Natural killer cell (primary cell): ENCODE results near the gene ABCG1. TPM values are rescaled to one million over a fixed set of nuclear protein-coding genes. Genes with fewer than 3 reads are reported as not detected.
A peak's percentile ranks its signal among the peaks of the same experiment; 100 is the strongest.

Source experiments
- ATAC-seq, 3 donors: fragments of 150-1000 bp in 2 of 3; fragments of 200-7000 bp in 1 of 3; cut with Tn5 transposase; 1 replicate in 1 of 3; 2 replicates in 2 of 3; pipeline ENCODE4 v1.10.0; 2021; ENCODE audit warnings: mild to moderate bottlenecking in 2 of 3, moderate library complexity in 2 of 3
- DNase-seq, 2 donors: peaks; one replicate each; pipeline versions ENCODE4 v3.0.0 to v3.0.0-alpha.2; 2013 to 2021; ENCODE audit warnings: mixed read lengths in 1 of 2
- H3K27ac ChIP-seq: one replicate; pipeline ENCODE4 v1.5.1; 2013; ENCODE audit warnings: mild to moderate bottlenecking, low read length
- H3K27me3 ChIP-seq: one replicate; pipeline ENCODE4 v1.6.1; 2013; ENCODE audit warnings: low read length; ENCODE audit not compliant: control insufficient read depth, insufficient read depth
- H3K36me3 ChIP-seq: one replicate; pipeline ENCODE4 v1.6.1; 2013; ENCODE audit warnings: low read length; ENCODE audit not compliant: control insufficient read depth, insufficient read depth
- H3K4me1 ChIP-seq: one replicate; pipeline ENCODE4 v1.6.1; 2013; ENCODE audit warnings: low read length; ENCODE audit not compliant: control insufficient read depth, insufficient read depth
- H3K4me3 ChIP-seq: one replicate; pipeline ENCODE4 v1.5.1; 2013; ENCODE audit warnings: low read length
- H3K9me3 ChIP-seq: one replicate; pipeline ENCODE4 v1.6.1; 2013; ENCODE audit warnings: low read length; ENCODE audit not compliant: control insufficient read depth, insufficient read depth
- H3K27ac Mint-ChIP-seq, 2 donors: one replicate each; pipeline ENCODE4 v1.8.0; 2022; ENCODE audit warnings: mild to moderate bottlenecking in 2 of 2, mixed read lengths in 2 of 2, moderate library complexity in 1 of 2
- H3K27me3 Mint-ChIP-seq, 2 donors: one replicate each; pipeline ENCODE4 v1.8.0; 2022; ENCODE audit warnings: low read depth in 2 of 2, mixed read lengths in 2 of 2
- H3K36me3 Mint-ChIP-seq: one replicate; pipeline ENCODE4 v1.8.0; 2022; ENCODE audit warnings: mixed read lengths
- H3K4me1 Mint-ChIP-seq, 2 donors: one replicate each; pipeline ENCODE4 v1.8.0; 2022; ENCODE audit warnings: mixed read lengths in 2 of 2
- H3K4me3 Mint-ChIP-seq: one replicate; pipeline ENCODE4 v1.8.0; 2022; ENCODE audit warnings: mild to moderate bottlenecking, moderate library complexity, mixed read lengths
- H3K9me3 Mint-ChIP-seq, 2 donors: one replicate each; pipeline ENCODE4 v1.8.0; 2022; ENCODE audit warnings: mixed read lengths in 2 of 2
- CTCF ChIP-seq: fragments of 200-600 bp; IDR thresholded peaks from one replicate; pipeline ENCODE4 v1.8.0; 2022; ENCODE audit warnings: antibody characterized with exemption
- WGBS: methylation state at CpG from one replicate; pipeline ENCODE4 v1.1.7; 2013; ENCODE audit warnings: missing lambda C conversion rate; ENCODE audit not compliant: insufficient coverage; 5-methylcytosine and 5-hydroxymethylcytosine counted together
- intact Hi-C: fragments of 100-400 bp; cut with micrococcal nuclease; formaldehyde crosslinking; loops from one replicate; pipeline ENCODE4 v1.14.2; 2022
- total RNA-seq, 4 donors: library from RNA; stranded (reverse); fragments of 120-200 nt in 1 of 4; gene quantifications; one replicate each; pipeline versions ENCODE4 v1.2.3 to v1.2.4, GENCODE V29; 2013 to 2022

The ABCG1 gene
- total RNA-seq, 3 donors from 2014 or later (not counting 1 experiment from before 2014, with no cell fraction given), result 10.4 to 14.7 (median 13.8) TPM

GRCh38 chr21:42337276-42337675 lies 118.3 kb downstream of the ABCG1 start:
- Mint-ChIP-seq H3K27ac (no peak overlapping the region), H3K4me3 (no peak overlapping the region), H3K27me3 (peaks cover 23 to 66% of the 10 kb centered on the region in 2 donors), H3K9me3 (no peaks in the 10 kb centered on the region), H3K36me3 (no peaks in the 10 kb centered on the region), H3K4me1 (peaks cover 6 to 8% of the 10 kb centered on the region in 2 donors)
- Histone ChIP-seq H3K27me3 (peaks cover 6% of the 10 kb centered on the region), H3K9me3 (no peaks in the 10 kb centered on the region), H3K4me1 (peaks cover 8% of the 10 kb centered on the region), H3K36me3 (no peaks in the 10 kb centered on the region), H3K27ac (no peak overlapping the region), H3K4me3 (no peak overlapping the region)
- DNase-seq (no peak), ATAC-seq (no peak)
- TF ChIP-seq CTCF, result no peak
- intact Hi-C loops, result loop anchor here (10.0 kb wide), 1 partner anchor 188 kb away; no protein-coding TSS in a partner anchor
- WGBS, result 94% methylated on average over 4 of the region's 4 CpGs

- intact Hi-C loops, result loop anchor here (1.0 to 10.0 kb wide), 2 partner anchors 112 to 187 kb away; no protein-coding TSS in a partner anchor
- Mint-ChIP-seq H3K27me3 (peaks cover 19 to 58% of the 10 kb centered on the region in 2 donors), H3K9me3 (no peaks in the 10 kb centered on the region), H3K4me3 (no peak overlapping the region), H3K27ac (no peak overlapping the region), H3K36me3 (no peaks in the 10 kb centered on the region), H3K4me1 (peaks cover 6 to 8% of the 10 kb centered on the region in 2 donors)
- Histone ChIP-seq H3K27ac (no peak overlapping the region), H3K36me3 (no peaks in the 10 kb centered on the region), H3K9me3 (no peaks in the 10 kb centered on the region), H3K4me3 (no peak overlapping the region), H3K27me3 (peaks cover 6% of the 10 kb centered on the region), H3K4me1 (peaks cover 8% of the 10 kb centered on the region)
- ATAC-seq (peak; percentile 83 to 100 (median 99)), DNase-seq (peak; percentile 71 to 94)
- peak; percentile 70 for TF ChIP-seq CTCF
- 58% methylated on average over 22 of the region's 23 CpGs for WGBS
Measured at GRCh38 chr21:42337830-42338728, 119.1 kb downstream of the ABCG1 start.

GRCh38 chr21:42338729-42339715 lies 120.1 kb downstream of the ABCG1 start:
- Histone ChIP-seq H3K9me3 (no peaks in the 10 kb centered on the region), H3K4me3 (no peak overlapping the region), H3K27me3 (peaks cover 6% of the 10 kb centered on the region), H3K4me1 (peaks cover 8% of the 10 kb centered on the region), H3K36me3 (no peaks in the 10 kb centered on the region), H3K27ac (no peak overlapping the region)
- intact Hi-C loops, result loop anchor here (1.0 to 10.0 kb wide), 2 partner anchors 111 to 186 kb away; no protein-coding TSS in a partner anchor
- Mint-ChIP-seq H3K9me3 (no peaks in the 10 kb centered on the region), H3K4me1 (peaks cover 6 to 8% of the 10 kb centered on the region in 2 donors), H3K27me3 (peaks cover 15 to 53% of the 10 kb centered on the region in 2 donors), H3K36me3 (no peaks in the 10 kb centered on the region), H3K27ac (no peak overlapping the region), H3K4me3 (no peak overlapping the region)
- no peak for ATAC-seq
- DNase-seq, result no peak
- no peak for TF ChIP-seq CTCF
- 89% methylated on average over 16 of the region's 17 CpGs for WGBS
